Smooth muscle cell of the brain vasculature (primary cell): Measurements from ENCODE around the gene PTTG1.

Experiments used
- DNase-seq: peaks from one replicate; pipeline ENCODE4 v3.0.0-alpha.2; 2012; ENCODE audit warnings: low read depth, low spot score

PTTG1 gene

DNA sequence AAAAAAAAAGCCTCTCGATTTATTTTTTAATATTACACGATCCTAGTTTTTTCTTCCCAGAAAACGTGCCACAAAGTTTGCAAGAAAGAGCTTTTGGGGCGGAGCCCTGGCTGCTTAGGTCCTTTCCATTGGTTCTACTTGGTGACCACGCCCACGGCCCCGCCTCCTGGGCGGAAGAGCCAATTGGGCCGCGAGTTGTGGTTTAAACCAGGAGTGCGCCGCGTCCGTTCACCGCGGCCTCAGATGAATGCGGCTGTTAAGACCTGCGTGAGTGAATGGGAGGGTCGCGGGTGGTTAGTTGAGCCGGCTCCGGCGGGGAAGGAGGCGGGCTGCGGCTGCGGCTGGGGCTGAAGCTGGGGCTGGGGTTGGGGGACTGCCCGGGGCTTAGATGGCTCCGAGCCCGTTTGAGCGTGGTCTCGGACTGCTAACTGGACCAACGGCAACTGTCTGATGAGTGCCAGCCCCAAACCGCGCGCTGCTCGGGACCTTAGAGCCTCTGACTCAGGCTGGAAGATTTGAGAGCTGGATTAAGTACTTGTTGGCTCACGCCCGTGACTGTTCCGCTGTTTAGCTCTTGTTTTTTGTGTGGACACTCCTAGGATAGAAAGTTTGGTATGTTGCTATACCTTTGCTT, at the start of gene PTTG1:
Gene PTTG1, plus strand, starts transcription at position 231 of the 634 bp plus-strand sequence. CDS start 458 bp downstream, outside the sequence.
- DNase-seq = peak; percentile 97

DNA sequence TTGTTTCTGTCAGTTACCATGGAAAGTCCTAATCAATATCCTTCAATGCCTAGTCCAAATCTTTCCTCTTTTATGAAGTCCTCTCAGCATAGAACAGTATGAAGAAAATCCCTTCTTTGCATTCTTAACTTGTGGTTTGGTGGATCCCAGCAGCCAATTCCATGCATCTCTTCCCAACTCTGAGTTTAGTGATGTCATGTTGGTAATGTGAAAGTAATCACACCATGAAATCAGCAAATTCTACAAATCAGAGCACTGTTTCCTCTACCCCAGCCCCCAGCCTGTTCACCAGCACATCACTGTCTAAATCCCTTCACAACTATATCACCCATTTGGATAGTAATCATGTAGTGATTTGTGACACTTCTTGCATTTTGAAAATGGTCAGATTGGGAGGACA, 46.5 kb upstream of the PTTG1 start:
- DNase-seq = no peak

DNA sequence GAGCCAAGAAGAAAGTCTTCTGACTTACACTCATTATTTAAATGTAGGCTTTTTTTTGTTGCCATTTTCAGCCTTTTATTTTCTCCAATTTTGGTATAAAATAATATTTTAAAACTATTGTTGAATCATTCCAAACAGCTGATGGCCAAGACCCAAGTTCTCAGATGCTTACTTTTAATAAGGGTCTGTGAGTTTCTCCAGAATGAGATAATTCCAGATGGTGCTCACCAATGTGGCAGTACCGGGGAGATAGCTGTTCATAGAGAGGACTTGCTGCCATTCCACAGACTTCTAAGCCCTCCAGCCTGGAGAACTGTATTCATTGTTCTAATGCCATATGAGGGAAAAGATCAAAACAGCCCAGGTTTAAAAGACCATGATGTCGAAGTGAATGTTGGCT, 46.0 kb upstream of the PTTG1 start:
- no peak for DNase-seq

DNA sequence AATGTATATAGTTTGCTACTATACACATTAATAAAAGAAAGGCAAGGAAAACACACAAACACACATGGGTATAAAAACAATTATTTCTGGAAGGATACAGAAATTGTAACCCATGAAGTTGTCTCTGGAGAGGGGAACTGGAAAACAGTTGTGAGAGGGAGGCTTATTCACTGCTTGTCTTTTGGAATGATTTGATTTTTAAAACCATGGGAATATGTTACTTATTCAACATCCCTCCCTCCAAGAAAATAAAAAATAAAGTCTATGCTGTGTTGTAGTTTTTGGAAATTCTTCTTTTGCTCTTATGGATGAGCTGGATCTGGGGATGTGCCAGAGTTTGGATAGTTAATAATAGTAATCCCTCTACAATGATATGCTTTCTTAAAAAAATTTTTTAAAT, 45.2 kb upstream of the PTTG1 start:
- no peak for DNase-seq

DNA sequence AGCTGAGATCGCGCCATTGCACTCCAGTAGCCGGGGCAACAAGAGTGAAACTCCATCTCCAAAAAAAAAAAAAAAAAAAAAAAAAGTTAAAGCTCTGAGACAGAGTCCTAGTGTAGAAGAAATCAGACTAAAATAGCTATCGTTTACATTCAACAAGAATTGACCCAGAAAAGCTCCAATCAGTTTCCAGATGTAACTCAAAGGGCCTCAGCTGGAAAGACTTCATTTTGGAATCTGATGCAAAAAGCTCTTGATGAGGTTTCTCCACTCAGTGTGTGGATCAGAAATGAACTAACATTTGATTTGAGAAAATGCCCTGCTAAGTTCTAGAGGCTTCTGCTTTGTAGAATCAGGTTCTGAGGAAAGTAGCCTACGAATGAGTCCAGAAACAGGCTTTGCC, 44.0 kb upstream of the PTTG1 start:
- no peak for DNase-seq

DNA sequence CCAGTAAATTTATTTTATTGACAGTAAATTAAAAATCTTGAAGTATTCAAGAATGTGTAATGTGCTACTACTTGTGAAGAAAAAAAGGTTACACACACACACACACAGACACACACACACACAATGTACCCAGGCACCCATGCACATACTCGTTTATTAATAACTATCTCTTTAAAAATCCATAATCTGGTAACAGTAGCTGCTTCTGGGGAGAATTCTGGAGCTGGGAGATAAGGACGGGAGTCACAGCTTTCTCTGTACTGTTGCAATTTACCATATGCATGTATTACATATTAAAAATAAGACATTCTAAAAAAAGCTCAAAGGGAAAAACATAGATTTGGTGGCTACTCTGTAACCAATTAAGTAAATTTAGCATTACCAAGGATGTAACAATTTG, 43.3 kb upstream of the PTTG1 start:
- no peak for DNase-seq

DNA sequence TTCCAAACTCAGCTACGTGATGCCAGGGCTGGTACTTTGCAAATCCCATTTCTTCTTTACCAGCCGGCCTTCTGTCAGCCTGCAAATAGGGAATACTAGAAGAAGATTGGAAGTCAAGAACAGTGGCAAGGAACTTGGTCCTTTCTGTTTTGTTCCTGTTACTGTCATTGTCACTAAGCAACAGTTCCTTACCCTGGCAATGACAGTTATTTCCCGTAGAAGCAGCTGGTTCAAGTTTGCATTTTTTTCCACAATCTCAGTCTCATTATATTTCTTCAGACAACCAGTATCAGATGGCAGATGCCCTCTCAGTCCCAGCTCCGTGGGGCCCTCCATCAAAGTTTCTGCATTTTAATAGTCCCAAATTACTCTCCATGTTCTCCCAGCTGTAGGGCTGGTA, 42.1 kb upstream of the PTTG1 start:
- DNase-seq = no peak

DNA sequence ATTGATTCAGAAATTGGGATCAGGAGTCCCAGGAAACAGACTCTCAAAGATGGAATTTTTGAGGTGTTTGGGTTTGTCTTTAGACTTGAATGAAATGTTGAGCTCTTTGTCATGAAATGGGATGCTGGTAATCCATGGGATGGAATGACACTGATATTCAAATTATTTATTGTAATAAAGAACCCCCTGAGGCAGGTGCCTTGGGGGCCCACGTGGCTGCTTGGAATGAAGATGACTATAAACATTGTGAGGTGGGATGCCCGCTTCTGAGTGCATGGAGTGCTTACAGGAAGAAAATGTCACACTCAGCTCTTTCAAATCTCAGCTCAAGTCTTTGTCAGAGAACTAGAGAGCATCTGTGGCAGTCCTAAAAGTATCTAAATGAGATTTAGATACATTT, 41.6 kb upstream of the PTTG1 start:
- no peak for DNase-seq

DNA sequence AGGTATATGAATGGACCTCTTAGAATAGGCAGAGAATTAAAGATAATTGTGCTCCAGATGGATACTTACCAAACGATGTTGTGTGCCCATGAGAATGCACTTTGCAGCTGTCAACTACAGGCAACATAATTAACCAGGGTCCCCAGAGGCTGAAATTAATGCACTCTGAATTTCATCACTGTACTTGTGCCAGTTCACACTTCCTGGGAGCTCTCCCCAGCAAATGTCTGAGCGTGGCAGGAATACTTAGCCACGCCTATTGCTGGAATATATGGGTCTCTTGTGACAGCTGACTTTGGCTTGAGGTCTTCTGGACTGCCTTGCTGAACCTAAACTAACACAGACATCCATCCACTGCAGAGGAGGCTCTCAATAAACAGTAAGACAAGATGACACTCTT, 39.3 kb upstream of the PTTG1 start:
- no peak for DNase-seq

DNA sequence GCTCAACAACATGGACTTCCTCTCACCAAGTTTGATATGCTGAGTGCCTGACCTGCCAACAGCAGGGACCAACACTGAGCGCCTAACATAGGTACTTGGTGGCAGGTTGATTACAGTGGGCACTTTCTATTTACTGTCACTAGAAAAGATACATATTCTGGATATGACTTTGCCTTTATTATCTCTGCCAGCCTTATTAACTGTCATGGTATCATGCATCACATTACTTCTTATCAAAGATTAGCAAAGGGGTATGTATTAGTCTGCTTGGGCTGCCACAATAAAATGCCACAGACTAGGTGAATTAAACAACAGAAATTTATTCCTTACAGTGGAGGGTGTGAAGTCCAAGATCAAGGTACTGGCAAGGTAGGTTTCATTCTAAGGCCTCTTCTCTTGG, 37.0 kb upstream of the PTTG1 start:
- DNase-seq = no peak

DNA sequence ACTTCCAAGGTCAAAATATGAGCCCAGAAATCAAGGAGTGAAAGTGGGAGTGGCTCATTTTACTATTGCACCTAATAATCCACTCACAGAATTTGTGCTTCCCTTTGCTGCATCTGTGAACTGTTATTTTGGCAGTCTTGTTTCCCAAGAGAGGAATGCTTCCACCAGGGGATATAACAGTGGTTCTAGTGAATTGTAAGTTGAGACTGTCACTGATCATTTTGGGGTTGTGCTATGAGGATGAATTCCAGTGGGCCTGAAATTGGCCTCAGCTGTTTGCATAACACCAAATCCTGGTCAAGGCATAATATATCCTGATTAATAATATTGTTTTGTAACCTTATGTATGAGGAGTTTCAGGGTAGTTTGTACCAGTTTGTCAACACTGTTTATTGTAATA, 36.2 kb upstream of the PTTG1 start:
- no peak for DNase-seq

DNA sequence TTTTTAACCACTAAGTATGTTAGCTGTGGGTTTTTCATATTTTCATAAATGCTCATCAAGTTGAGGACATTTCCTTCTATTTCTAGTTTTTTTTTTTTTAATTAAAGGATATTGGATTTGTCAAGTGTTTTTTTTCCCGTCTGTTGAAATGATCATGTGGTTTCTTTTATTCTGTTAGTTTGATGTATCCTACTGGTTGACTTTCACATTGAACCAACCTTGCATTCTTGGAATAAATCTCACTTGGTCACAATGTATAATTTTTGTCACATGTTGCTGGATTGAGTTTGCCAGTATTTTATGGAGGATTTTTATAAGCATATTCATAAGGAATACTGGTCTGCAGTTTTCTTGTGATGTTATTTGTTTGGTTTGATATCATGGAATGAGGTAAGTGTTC, 34.2 kb upstream of the PTTG1 start:
- DNase-seq = no peak

DNA sequence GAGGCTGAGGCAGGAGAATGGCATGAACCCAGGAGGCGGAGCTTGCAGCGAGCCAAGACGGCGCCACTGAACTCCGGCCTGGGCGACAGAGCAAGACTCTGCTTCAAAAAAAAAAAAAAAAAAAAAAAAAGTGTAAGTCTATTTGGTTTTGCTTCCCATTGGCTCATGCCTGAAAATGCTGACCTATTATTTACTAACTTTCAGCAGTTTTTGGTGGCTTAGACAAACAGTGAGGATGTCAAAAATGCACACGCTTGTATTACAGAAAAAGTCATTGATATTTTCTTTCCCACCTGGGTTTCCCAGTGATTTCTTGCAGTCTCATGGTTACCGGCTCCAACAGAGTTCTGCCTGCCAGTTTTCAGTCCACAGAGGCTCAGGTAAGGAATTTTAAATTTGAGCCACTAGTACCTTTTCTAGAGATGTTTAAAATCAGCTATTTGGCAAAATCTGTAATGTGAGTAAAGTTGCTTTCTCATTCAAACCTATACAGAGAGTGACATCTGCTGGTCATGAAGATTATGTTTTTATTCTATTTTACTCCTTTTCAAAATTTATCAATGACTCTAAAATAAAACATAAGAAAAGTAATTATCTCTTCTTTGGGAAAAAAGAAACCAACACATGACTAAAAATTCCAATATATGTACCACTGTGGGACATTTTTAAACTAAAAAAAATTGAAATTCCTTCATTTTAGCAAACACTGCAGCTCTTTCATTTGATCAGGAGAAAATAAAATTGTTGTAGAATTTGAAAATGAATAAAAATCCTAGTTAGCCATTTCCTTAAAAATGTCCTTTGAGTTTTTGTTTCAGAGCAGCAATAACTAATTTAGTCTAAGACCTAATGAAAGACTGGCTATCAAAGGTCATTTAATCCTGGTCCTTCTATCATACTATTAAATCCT, 30.6 kb upstream of the PTTG1 start:
- no peak for DNase-seq

DNA sequence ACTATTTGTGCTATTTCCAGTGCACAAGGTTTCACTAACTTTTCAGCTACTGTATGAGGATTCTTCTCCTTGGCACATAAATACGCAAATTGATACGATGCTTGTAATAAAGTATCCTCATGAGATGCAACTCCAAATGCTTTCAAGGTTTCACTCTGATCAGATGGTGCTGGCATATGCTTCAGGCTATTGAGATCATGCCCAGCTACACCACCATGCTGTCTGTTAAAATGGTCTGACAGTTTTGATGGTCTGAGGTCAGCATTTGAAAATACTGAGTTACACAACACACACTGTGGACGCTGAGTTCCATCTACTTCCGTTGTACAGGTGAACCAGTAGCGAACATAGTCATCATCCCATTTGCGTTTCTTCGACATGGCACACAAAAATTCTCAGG, 26.5 kb upstream of the PTTG1 start:
- DNase-seq = no peak

DNA sequence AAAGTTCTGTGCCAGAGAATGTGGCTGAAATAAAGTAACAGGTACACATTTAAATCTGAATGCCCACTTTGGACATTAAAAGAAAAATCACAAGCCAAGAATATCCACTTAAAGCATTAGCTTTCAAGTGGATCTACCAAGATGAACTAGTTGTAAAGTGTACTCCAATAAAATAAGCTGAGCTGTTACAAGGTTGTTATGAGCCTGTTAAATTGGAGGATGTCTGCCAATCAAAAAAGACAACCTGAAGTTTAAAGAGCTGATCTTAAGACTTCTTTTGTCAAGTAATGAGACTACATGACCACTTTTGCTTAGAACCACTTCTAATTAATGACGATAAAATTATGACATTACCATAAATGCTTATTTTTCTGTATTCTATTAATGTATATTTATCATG, 24.2 kb upstream of the PTTG1 start:
- DNase-seq = no peak

DNA sequence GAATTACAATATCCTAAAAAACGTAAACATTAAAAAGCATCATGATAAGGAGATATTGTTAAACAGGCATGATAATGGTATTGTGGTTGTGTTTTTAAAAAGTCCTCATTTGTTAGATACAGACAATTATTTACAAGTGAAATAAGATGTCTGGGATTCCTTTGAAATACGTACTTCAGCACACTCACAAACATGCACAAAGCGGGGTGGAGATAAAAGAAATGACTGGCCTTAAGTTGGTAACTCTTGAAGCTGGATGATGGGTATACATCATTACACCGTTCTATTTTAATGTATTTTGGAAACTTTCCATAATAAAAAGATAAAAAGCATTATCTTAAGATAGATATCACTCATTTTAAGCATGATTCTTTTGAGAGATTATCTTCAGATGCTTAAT, 22.8 kb upstream of the PTTG1 start:
- no peak for DNase-seq

DNA sequence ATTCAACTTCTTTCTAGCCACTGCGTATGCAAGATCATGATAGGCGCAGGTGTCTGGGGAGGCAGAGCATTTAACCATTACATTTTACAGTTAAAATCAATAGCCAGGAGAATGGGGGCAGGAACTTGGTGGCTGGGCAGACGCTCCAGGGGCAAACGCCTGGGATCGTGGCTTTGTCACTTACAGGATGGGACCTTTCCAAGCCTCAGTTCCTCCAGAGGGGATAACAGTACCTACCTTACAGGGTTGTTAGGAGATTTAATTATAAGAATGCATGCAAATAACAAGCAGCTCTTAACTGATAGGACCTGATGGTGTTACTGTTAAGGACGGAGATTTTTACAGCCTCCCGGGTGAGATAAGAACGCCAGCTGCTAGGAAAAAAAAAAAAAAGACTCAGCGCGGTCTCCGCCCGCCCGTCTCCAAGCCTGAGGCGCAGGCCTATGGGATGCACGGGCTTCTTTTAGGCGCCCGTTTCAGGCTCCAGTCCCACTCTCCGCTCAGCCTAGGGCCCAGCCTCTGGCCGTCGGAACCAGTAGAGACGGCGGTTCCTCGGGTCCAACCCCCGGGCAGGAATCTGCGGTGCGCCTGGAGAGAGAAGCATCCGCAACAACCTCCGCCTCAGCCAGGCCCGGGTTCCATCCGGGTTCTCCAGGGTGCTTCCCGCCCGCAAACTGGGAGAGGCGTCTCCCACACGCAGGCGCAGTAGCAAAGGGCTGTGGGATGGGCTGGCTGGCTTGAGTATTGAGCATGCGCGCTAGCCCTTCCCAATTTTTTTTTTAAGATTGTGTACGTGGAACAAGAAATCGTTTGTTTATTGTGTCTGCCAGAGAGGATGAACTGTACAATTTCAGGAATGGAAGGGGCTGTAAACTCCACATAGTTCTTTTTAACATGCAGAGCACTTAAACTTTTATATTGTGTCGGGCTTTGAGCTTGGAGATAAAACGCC, 22.0 kb upstream of the PTTG1 start, which contains the start of gene FAM200C:
Gene FAM200C, minus strand, starts transcription at position 653 of the 952 bp plus-strand sequence. CDS start 4,564 bp downstream, outside the sequence.
- peak; percentile 84 for DNase-seq

DNA sequence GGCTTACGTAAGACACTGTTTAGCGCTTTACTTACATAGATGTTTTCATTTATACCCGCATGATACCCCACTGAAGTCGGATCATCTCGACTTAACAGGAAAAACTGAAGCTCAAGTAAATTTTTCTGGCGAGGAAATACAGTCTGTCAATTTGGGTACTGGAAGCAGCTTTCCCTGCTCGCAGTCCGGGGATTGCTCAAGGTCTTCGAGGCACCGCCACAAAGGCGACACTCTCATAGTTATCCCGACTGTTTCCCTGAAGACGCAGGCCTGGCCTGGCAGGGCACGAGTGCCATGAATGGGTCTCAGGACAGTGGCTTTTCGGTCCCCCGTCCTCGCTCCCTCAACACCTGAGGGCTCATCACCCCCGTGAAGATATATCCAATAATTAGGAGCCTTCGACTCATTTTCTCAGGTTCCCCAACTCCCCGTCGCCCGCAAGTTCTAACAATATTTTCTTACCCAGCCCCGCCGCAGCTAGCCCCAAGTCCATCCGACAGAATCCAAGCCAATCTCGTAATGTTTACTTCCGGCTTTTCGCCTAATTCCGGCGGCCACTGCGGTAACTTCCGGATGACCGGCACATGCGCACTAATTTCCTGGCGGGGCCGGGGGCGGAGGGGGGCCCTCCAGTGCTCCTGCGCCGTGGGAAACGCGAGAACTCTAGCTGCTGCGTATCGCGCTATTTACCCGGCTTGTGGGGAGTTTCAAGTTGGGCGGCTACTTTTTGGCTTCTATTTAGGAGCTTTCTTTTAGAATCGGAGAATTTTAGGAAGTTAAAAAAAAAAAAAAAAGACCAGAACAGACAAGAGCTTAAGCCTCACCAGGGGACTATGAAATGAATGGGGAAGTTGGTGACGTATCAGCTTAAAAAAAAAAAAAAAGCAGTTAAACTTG, 2.8 kb upstream of the PTTG1 start, which contains the start of gene SLU7:
Gene SLU7, minus strand, starts transcription at position 521 of the 897 bp plus-strand sequence. CDS start 3,787 bp downstream, outside the sequence.
- DNase-seq = peak; percentile 91

DNA sequence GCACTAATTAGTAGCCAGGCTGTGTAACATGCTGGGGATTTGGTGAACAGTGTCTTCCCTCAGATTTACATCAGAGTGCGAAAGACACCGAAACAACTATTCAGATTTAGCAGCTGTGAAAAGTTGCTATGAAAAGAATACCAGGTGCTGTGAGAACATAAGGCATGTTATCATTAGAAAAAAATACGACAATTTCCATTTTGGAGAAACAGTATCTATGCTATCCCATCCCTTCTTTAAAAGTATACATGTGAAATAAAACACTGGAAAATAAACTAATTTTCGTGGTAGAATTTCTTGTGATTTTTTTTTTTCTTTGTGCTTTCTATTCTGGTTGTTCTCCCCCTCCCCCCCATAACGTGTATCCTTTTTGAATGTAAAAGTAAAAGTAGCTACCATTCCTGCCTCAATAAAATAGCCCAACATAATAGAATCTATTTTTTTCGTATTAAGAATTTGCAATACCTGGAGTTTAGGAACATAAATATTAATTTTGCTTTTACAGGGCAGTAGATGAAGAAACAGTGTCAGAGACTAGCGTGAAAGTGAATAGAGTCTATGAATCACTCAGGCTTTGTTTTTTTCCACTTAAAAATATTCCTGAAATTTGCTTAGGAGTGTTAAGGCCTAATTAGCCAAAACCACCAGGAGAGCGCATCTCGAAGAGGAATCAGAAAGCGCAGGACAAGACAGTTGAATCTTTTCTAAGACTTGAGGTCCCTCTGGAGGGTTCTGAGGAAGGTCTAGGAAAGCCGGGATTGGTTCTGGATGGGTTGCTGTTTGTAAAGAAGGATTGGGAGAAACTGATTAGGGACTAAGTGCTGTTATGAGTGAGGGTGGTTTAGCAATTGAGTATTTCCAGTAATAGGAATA, 2.0 kb upstream of the PTTG1 start:
- no peak for DNase-seq

DNA sequence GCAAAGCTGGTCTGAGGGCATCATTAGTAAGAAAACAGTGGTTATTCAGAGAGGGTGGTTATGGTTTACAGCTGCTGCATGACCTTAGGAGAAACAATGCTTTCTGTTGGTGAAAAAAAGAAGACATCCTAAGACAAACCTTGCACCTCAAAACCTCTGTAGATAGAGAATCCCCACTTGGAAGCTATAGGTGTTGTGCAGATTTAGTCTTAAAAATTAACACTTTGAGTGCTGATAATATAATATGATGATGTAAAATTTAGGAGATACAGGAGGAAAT, 1.4 kb upstream of the PTTG1 start:
- no peak for DNase-seq
